GM19193 (cell line): ENCODE data around the gene ST14.

Experiments
- POLR2A ChIP-seq: IDR thresholded peaks from 4 replicates; pipeline ENCODE4 v1.6.1; 2011; ENCODE audit not compliant: insufficient read depth, insufficient read length; ENCODE audit errors: extremely low read depth

The ST14 gene

GRCh38 chr11:130216221-130216550, 56.6 kb downstream of the ST14 start:
- no peak for TF ChIP-seq POLR2A

GRCh38 chr11:130216591-130217132, 57.1 kb downstream of the ST14 start:
- no peak for TF ChIP-seq POLR2A

GRCh38 chr11:130217133-130218031, 57.8 kb downstream of the ST14 start:
- TF ChIP-seq POLR2A, result no peak

- no peak for TF ChIP-seq POLR2A
These were observed 59.0 kb downstream of the ST14 start for GRCh38 chr11:130218501-130219070.

- no peak for TF ChIP-seq POLR2A
These were observed 59.6 kb downstream of the ST14 start for GRCh38 chr11:130219148-130219547.

- TF ChIP-seq POLR2A, result no peak
These were observed 60.9 kb downstream of the ST14 start for GRCh38 chr11:130220311-130221035.

- no peak for TF ChIP-seq POLR2A
These were observed 63.8 kb downstream of the ST14 start for GRCh38 chr11:130223291-130223971.

GRCh38 chr11:130227373-130227772, 67.8 kb downstream of the ST14 start:
- no peak for TF ChIP-seq POLR2A

GRCh38 chr11:130234315-130234714, 74.7 kb downstream of the ST14 start:
- no peak for TF ChIP-seq POLR2A

- TF ChIP-seq POLR2A, result no peak
These were observed 77.9 kb downstream of the ST14 start for GRCh38 chr11:130237282-130238006.

- TF ChIP-seq POLR2A, result no peak
These were observed 82.1 kb downstream of the ST14 start for GRCh38 chr11:130241713-130242112.

GRCh38 chr11:130243816-130244215, 84.2 kb downstream of the ST14 start:
- no peak for TF ChIP-seq POLR2A

- no peak for TF ChIP-seq POLR2A
These were observed 85.3 kb downstream of the ST14 start for GRCh38 chr11:130244848-130245247.

- no peak for TF ChIP-seq POLR2A
These were observed 86.7 kb downstream of the ST14 start for GRCh38 chr11:130246270-130246669.
